ENCODE results near the gene ANKZF1.

GRCh38 chr2:219225350-219225749 lies 4.3 kb upstream of the ANKZF1 start:
- TF ChIP-seq CTCF (IDR thresholded peaks at IDR 0.05; ENCODE audit: insufficient read depth, low read depth, low read length) = no peak
- TF ChIP-seq EZH2 (IDR thresholded peaks at IDR 0.05; ENCODE audit: insufficient read depth, low read length) = no peak

Data from astrocyte (in vitro differentiated cells and primary cell).